HG02610 (cell line): ENCODE results near the gene UPK3A.
"Not testable (repeated sequence)": the region's sequence is repeated elsewhere in the genome, so short reads cannot be mapped to it uniquely, and the experiment has no call there.

Experiments used
- ATAC-seq: cut with Tn5 transposase; IDR thresholded peaks from one replicate; pipeline ENCODE4 v1.9.1; 2021; ENCODE audit warnings: mild to moderate bottlenecking, moderate library complexity; ENCODE audit not compliant: unreplicated experiment

The UPK3A gene

GRCh38 chr22:45278125-45278524, 6.6 kb upstream of the UPK3A start:
- no peak for ATAC-seq

- no peak for ATAC-seq
Measured at GRCh38 chr22:45280587-45280980, 4.2 kb upstream of the UPK3A start.

- no peak for ATAC-seq
Measured at GRCh38 chr22:45281010-45281409, 3.7 kb upstream of the UPK3A start.

GRCh38 chr22:45285263-45286058, 712 bp downstream of the UPK3A start:
- ATAC-seq: no peak

GRCh38 chr22:45286854-45287551, 2.3 kb downstream of the UPK3A start:
- no peak for ATAC-seq

GRCh38 chr22:45290410-45290936, 5.7 kb downstream of the UPK3A start:
- no peak for ATAC-seq

GRCh38 chr22:45291061-45291930, 6.5 kb downstream of the UPK3A start:
- ATAC-seq: no peak

- no peak for ATAC-seq
Measured at GRCh38 chr22:45291931-45292290, 7.2 kb downstream of the UPK3A start.

- no peak for ATAC-seq
Measured at GRCh38 chr22:45292731-45293442, 8.1 kb downstream of the UPK3A start.

- ATAC-seq: no peak
Measured at GRCh38 chr22:45294030-45294429, 9.3 kb downstream of the UPK3A start.

GRCh38 chr22:45295004-45295403, 10.3 kb downstream of the UPK3A start:
- ATAC-seq: not testable (repeated sequence)

- ATAC-seq: no peak
Measured at GRCh38 chr22:45295492-45295891, 10.7 kb downstream of the UPK3A start.

- ATAC-seq: no peak
Measured at GRCh38 chr22:45296628-45297297, 12.0 kb downstream of the UPK3A start.

GRCh38 chr22:45298934-45299505, 14.3 kb downstream of the UPK3A start:
- no peak for ATAC-seq

- ATAC-seq: no peak
Measured at GRCh38 chr22:45302751-45303150, 18.0 kb downstream of the UPK3A start.

- no peak for ATAC-seq
Measured at GRCh38 chr22:45303181-45303580, 18.4 kb downstream of the UPK3A start.

- no peak for ATAC-seq
Measured at GRCh38 chr22:45304971-45305370, 20.2 kb downstream of the UPK3A start.

GRCh38 chr22:45305456-45306075, 20.8 kb downstream of the UPK3A start:
- ATAC-seq: no peak

- ATAC-seq: no peak
Measured at GRCh38 chr22:45306139-45306538, 21.4 kb downstream of the UPK3A start.
